ENCODE results near the gene HABP4. TPM values are rescaled to one million over a fixed set of nuclear protein-coding genes. Genes with fewer than 3 reads are reported as not detected.

The HABP4 gene
- total and polyA plus RNA-seq, 9 of the 15 experiments (the other 6 are each of a cell fraction or from before 2014, with no cell fraction given): 0.38 to 2.4 (median 1.9) TPM

- TF ChIP-seq BDP1 (IDR thresholded peaks at IDR 0.05; ENCODE audit: insufficient read depth, insufficient read length) (no peak), BCLAF1 (IDR thresholded peaks at IDR 0.05; ENCODE audit: borderline replicate concordance in 1 of 2, control insufficient read depth in 1 of 2, low read depth in 2 of 2, low read length in 1 of 2) (no peak), RREB1 (CRISPR knock-in tag; IDR thresholded peaks at IDR 0.05) (peak; percentile 67; the same call in 1 of the 2 replicates), MCM5 (IDR thresholded peaks at IDR 0.05; ENCODE audit: low read depth) (no peak), ZFPM2 (CRISPR knock-in tag; IDR thresholded peaks at IDR 0.05) (0 out of 2 replicates have a peak, but pooled peaks have one; percentile 19), CTCF (IDR thresholded peaks at IDR 0.05 in 2 of 3, conservative IDR thresholded peaks at IDR 0.05 in 1 of 3; ENCODE audit: insufficient read depth in 2 of 3, low read depth in 1 of 3, low read length in 3 of 3) (peak in 1 of 3 experiments; percentile 8; a peak in 1 of 6 replicates), ZNF280B (CRISPR knock-in tag; IDR thresholded peaks at IDR 0.05) (no peak), FOXK2 (conservative IDR thresholded peaks at IDR 0.05 in 1 of 2, IDR thresholded peaks at IDR 0.05 in 1 of 2; ENCODE audit: low read depth in 2 of 2) (no peak), ZNF282 (CRISPR knock-in tag; IDR thresholded peaks at IDR 0.05) (no peak), CLOCK (CRISPR knock-in tag; IDR thresholded peaks at IDR 0.05; ENCODE audit: borderline replicate concordance) (no peak)
Measured at GRCh38 chr9:96449845-96450612, at the start of gene HABP4 (continued).
